Activated CD8-positive, alpha-beta memory T cell treated with anti-CD3 and anti-CD28 coated beads for 1 hour (primary cell): ENCODE measurements around the gene CEMIP.

Experiments used
- DNase-seq, 2 donors: peaks; one replicate each; pipeline ENCODE4 v3.0.0-alpha.2; 2020; ENCODE audit warnings: low read depth in 1 of 2; ENCODE audit errors: extremely low read depth in 1 of 2

The CEMIP gene

GRCh38 chr15:80822256-80822655 lies 43.1 kb downstream of the CEMIP start:
- DNase-seq = no peak

- DNase-seq = no peak
These were observed 43.5 kb downstream of the CEMIP start for GRCh38 chr15:80822676-80823075.

- no peak for DNase-seq
These were observed 44.0 kb downstream of the CEMIP start for GRCh38 chr15:80823120-80823519.

GRCh38 chr15:80823995-80824394 lies 44.8 kb downstream of the CEMIP start:
- no peak for DNase-seq

- DNase-seq = no peak
These were observed 46.3 kb downstream of the CEMIP start for GRCh38 chr15:80825361-80826030.

- no peak for DNase-seq
These were observed 49.6 kb downstream of the CEMIP start for GRCh38 chr15:80828796-80829195.

- no peak for DNase-seq
These were observed 51.5 kb downstream of the CEMIP start for GRCh38 chr15:80830677-80831076.

GRCh38 chr15:80831192-80831591 lies 52.0 kb downstream of the CEMIP start:
- no peak for DNase-seq

- no peak for DNase-seq
These were observed 52.5 kb downstream of the CEMIP start for GRCh38 chr15:80831606-80832224.

- no peak for DNase-seq
These were observed 53.5 kb downstream of the CEMIP start for GRCh38 chr15:80832686-80833085.

- DNase-seq = no peak
These were observed 55.2 kb downstream of the CEMIP start for GRCh38 chr15:80834402-80834801.

- DNase-seq = no peak
These were observed 55.7 kb downstream of the CEMIP start for GRCh38 chr15:80834906-80835305.

- DNase-seq = no peak
These were observed 56.2 kb downstream of the CEMIP start for GRCh38 chr15:80835336-80835735.

- DNase-seq = no peak
These were observed 57.1 kb downstream of the CEMIP start for GRCh38 chr15:80836223-80836622.

- DNase-seq = no peak
These were observed 57.8 kb downstream of the CEMIP start for GRCh38 chr15:80837006-80837405.

GRCh38 chr15:80838012-80838411 lies 58.8 kb downstream of the CEMIP start:
- DNase-seq = no peak

- no peak for DNase-seq
These were observed 59.5 kb downstream of the CEMIP start for GRCh38 chr15:80838666-80839065.

GRCh38 chr15:80839764-80840130 lies 60.6 kb downstream of the CEMIP start:
- no peak for DNase-seq

GRCh38 chr15:80840182-80841130 lies 61.3 kb downstream of the CEMIP start:
- no peak for DNase-seq

GRCh38 chr15:80841541-80841940 lies 62.4 kb downstream of the CEMIP start:
- DNase-seq = no peak

- DNase-seq = no peak
These were observed 65.0 kb downstream of the CEMIP start for GRCh38 chr15:80844011-80844732.
